H7 (cell line): ENCODE measurements around the gene CDK19. TPM values are rescaled to one million over a fixed set of nuclear protein-coding genes. Genes with fewer than 3 reads are reported as not detected.

ENCODE experiments used
- DNase-seq: peaks from one replicate; pipeline ENCODE4 v3.0.0; 2012
- H3K27me3 ChIP-seq: 2 replicates; pipeline ENCODE4 v1.6.0; 2011; ENCODE audit warnings: mild to moderate bottlenecking, low read length; ENCODE audit not compliant: control insufficient read depth, insufficient read depth
- H3K36me3 ChIP-seq: replicated peaks from 2 replicates; pipeline ENCODE4 v1.5.1; 2011; ENCODE audit warnings: low read length; ENCODE audit not compliant: control insufficient read depth, insufficient read depth
- H3K4me3 ChIP-seq: 2 replicates; pipeline ENCODE4 v1.5.1; 2011; ENCODE audit warnings: low read depth, mild to moderate bottlenecking, control low read depth, low read length, moderate library complexity; ENCODE audit not compliant: insufficient read depth
- total RNA-seq: library from RNA; depleted of rRNA; stranded (reverse); fragments of >200 nt; shearing (Covaris generic); gene quantifications from 2 replicates; pipeline ENCODE4 v1.2.3, GENCODE V29; 2014

Gene CDK19
- total RNA-seq, 1 experiment from 2014 or later, result 2.3 TPM

GRCh38 chr6:110714143-110714542 is 101.1 kb downstream of the CDK19 start:
- no peak overlapping the region for H3K4me3 ChIP-seq
- no peak for DNase-seq
- no peaks in the 10 kb centered on the region for H3K27me3 ChIP-seq

DNA sequence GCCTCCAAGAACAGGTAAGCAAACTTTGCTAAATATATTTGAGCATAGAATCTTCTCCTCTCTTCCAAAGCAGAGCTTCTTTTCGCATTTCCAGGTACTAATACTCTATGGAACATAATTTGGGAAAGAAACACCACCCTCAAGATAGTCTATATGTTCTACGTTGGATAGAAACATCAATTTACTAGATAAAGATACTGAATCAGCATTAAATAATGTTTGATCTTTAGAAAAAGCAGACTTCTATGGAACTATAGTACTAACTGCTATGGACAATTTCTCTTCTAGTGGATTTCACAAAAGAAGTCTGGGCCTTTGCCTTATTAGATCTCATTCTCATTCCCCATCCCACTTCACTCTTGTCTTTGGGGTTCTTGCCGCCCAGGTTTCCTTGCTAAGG is 103.0 kb downstream of the CDK19 start:
- H3K27me3 ChIP-seq, result no peaks in the 10 kb centered on the region
- H3K4me3 ChIP-seq, result no peak overlapping the region
- no peaks in the 10 kb centered on the region for H3K36me3 ChIP-seq
- DNase-seq, result no peak

More at GRCh38 chr6:110714143-110714542, 101.1 kb downstream of the CDK19 start:
- no peaks in the 10 kb centered on the region for H3K36me3 ChIP-seq

DNA sequence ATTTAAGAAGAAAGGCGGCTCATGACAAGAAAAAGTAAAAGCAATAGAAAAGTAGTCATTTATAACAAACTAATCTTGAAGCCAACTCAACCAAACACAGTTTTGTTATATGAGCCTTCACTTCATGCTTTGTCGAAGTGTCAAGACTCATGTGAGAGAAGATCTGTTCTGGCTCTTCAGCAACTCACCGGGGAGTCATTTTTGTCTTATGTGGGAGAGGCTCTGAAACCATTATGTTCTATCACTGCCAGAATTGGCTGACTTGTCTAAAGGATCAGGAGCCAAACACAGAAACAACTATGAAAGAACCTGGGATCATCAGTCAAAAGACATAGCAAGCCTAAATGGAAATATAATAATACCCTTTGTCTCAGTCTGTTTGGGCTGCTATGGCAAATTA is 105.2 kb downstream of the CDK19 start:
- Histone ChIP-seq H3K27me3 (no peaks in the 10 kb centered on the region), H3K36me3 (no peaks in the 10 kb centered on the region), H3K4me3 (no peak overlapping the region)
- no peak for DNase-seq

- Histone ChIP-seq H3K4me3 (no peak overlapping the region), H3K36me3 (no peaks in the 10 kb centered on the region), H3K27me3 (no peaks in the 10 kb centered on the region)
- peak; percentile 31 for DNase-seq
Measured at GRCh38 chr6:110708295-110708950, 106.8 kb downstream of the CDK19 start.

- Histone ChIP-seq H3K27me3 (no peaks in the 10 kb centered on the region), H3K36me3 (no peaks in the 10 kb centered on the region), H3K4me3 (no peak overlapping the region)
- no peak for DNase-seq
Measured at GRCh38 chr6:110705543-110705942, 109.7 kb downstream of the CDK19 start.

- H3K4me3 ChIP-seq, result no peak overlapping the region
- no peaks in the 10 kb centered on the region for H3K27me3 ChIP-seq
- DNase-seq, result no peak
Measured at GRCh38 chr6:110703906-110704594, 111.2 kb downstream of the CDK19 start.

DNA sequence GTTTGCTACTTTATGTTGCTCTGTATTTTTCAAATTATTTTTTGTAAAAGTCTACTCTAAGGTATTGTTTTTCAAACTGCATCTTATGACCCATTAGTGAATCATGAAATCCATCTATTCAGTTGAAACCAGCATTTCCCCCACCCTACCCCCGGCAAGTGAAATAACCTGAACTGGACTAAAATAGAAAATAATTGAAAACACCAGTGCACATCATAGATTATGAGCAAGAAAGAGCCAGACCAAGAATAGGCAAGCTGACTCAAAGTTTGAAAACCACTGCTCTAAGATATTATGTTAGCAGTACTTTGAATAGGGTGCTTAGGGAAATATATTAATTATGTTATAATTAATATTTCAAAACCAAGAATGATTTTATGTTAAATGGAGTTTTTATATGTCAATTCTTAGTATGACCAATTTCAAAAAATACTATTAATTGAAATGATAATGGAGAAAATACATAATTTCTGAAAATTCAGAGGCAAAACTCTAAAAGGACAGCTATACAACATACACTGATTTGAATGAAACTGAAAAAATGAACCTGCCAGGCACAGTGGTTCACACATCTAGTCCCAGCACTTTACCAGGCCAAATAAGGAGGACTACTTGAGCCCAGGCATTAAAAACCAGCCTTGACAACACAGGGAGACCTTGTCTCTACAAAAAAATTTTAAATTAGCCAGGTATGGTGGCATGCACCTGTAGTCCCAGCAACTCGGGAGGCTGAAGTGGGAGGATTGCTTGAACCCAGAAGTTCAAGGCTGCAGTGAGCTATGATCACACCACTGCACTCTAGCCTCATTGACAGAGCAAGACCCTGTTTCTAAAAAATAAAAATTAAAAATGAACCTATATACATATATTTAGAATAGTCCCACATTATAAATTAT is 112.0 kb downstream of the CDK19 start:
- H3K36me3 ChIP-seq, result no peaks in the 10 kb centered on the region
- H3K4me3 ChIP-seq, result no peak overlapping the region
- no peaks in the 10 kb centered on the region for H3K27me3 ChIP-seq
- DNase-seq, result no peak

More at GRCh38 chr6:110703906-110704594, 111.2 kb downstream of the CDK19 start:
- no peaks in the 10 kb centered on the region for H3K36me3 ChIP-seq

GRCh38 chr6:110699780-110700179 is 115.5 kb downstream of the CDK19 start:
- Histone ChIP-seq H3K27me3 (no peaks in the 10 kb centered on the region), H3K36me3 (no peaks in the 10 kb centered on the region), H3K4me3 (no peak overlapping the region)
- no peak for DNase-seq

GRCh38 chr6:110693994-110694393 is 121.3 kb downstream of the CDK19 start:
- Histone ChIP-seq H3K36me3 (no peaks in the 10 kb centered on the region), H3K27me3 (no peaks in the 10 kb centered on the region), H3K4me3 (no peak overlapping the region)
- no peak for DNase-seq

DNA sequence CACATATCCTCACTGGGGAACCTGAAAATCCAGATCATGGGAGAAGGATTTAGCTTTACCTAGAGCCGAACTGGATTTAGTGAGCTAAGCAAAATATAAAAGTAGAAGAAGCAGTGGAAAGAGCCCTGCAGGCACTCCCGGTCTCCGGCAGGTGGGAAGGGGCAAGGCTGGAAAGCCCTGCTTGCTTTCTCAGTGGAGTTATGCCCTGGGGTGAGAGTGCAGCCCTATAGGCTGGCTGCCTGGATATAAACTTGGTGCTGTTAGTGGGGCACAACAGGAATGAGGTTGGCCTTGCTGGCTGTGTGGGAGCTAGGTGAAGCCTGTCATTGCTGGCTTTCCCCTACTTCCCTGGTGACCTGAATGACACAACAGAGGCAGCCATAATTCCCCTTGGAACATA is 122.0 kb downstream of the CDK19 start:
- no peaks in the 10 kb centered on the region for H3K27me3 ChIP-seq
- no peaks in the 10 kb centered on the region for H3K36me3 ChIP-seq
- no peak for DNase-seq
- no peak overlapping the region for H3K4me3 ChIP-seq

DNA sequence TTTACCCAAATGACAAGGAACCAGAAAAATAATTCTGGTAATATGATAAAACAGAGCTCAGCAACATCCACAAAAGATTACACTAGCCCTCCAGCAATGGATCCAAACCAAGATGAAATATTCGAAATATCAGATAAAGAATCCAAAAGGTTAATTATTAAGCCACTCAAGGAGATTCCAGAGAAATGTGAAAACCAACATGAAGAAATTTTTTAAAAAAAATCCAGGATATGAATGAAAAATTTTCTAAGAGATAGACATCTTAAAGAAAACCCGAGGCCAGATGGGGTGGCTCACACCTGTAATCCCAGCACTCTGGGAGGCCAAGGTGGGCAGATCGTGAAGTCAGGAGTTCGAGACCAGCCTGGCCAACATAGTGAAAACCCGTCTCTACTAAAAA is 124.4 kb downstream of the CDK19 start:
- no peaks in the 10 kb centered on the region for H3K27me3 ChIP-seq
- H3K4me3 ChIP-seq, result no peak overlapping the region
- no peak for DNase-seq
- H3K36me3 ChIP-seq, result no peaks in the 10 kb centered on the region

GRCh38 chr6:110690106-110690654 is 125.1 kb downstream of the CDK19 start:
- no peak overlapping the region for H3K4me3 ChIP-seq
- DNase-seq, result no peak
- no peaks in the 10 kb centered on the region for H3K36me3 ChIP-seq
- no peaks in the 10 kb centered on the region for H3K27me3 ChIP-seq

DNA sequence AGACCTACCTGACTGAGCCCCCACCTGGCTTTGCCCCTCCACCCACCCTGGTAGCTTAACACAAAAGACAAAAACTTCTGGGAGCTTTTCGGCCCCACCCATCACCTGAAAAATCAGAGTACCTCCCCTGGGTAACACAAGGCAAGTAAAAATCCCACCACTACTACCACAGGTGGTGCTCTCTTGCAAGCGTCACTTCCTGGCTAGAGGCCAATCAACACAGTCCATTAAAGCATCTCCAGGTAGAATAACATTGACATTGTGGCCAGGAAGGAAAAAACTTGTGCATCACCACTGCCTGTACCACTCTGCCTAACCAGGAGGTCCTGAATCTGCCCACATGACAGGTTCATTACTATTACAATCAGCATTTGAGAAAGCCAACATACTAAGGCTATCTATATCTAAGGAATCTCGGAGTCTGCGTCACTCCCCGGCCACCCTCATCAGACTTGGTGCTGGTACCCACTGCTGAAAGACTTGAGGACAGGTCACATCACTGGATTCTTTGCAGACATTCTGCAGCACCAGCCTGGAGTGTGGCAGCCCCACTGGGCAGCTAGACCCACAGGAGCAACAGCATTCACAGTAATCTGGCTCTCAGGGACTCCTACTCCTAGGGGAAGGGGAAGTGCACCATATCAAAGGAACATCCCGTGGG is 125.9 kb downstream of the CDK19 start:
- no peak for DNase-seq
- H3K36me3 ChIP-seq, result no peaks in the 10 kb centered on the region
- H3K4me3 ChIP-seq, result no peak overlapping the region
- H3K27me3 ChIP-seq, result no peaks in the 10 kb centered on the region

GRCh38 chr6:110688661-110689268 is 126.5 kb downstream of the CDK19 start:
- no peak for DNase-seq
- H3K27me3 ChIP-seq, result no peaks in the 10 kb centered on the region
- H3K36me3 ChIP-seq, result no peaks in the 10 kb centered on the region
- H3K4me3 ChIP-seq, result no peak overlapping the region
